ENCODE results near the gene RPGRIP1.

DNA sequence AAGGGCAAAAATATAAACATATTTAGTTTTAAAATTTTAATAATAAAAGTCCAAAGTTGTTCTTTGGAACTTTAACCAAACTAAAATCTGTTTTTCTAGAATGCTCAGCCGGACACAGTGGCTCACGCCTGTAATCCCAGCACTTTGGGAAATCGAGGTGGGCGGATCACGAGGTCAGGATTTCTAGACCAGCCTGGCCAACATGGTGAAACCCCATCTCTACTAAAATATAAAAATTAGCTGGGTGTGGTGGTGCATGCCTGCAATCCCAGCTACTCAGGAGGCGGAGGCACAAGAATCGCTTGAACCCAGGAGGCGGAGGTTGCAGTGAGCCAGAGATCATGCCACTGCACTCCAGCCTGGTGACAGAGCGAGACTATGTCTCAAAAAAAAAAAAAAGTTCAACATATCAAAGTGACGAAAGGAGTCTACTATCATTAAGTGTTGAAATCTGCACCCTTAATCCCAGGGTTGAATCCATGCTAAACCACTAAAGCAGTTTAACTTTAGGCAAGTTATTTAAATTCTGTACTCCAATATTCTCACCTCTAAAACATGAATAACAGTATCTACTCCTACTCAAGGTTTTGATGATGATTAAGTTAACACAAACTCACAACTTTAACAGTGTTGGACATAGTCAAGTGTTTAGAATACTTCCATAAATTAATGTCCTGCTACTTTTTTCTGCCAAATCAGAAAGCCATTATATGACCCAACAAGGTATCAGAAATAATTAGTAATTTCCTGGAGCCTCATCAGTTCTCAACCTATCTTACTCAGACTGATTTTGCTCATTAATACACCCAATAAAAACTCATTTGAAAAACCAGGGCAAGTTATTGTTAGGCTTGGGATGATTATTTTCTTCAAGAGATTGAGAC lies 21.6 kb upstream of the RPGRIP1 start:
- TF ChIP-seq, protein P1, sequence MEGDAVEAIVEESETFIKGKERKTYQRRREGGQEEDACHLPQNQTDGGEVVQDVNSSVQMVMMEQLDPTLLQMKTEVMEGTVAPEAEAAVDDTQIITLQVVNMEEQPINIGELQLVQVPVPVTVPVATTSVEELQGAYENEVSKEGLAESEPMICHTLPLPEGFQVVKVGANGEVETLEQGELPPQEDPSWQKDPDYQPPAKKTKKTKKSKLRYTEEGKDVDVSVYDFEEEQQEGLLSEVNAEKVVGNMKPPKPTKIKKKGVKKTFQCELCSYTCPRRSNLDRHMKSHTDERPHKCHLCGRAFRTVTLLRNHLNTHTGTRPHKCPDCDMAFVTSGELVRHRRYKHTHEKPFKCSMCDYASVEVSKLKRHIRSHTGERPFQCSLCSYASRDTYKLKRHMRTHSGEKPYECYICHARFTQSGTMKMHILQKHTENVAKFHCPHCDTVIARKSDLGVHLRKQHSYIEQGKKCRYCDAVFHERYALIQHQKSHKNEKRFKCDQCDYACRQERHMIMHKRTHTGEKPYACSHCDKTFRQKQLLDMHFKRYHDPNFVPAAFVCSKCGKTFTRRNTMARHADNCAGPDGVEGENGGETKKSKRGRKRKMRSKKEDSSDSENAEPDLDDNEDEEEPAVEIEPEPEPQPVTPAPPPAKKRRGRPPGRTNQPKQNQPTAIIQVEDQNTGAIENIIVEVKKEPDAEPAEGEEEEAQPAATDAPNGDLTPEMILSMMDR (IDR thresholded peaks at IDR 0.05), result no peak
- no peak for TF ChIP-seq EZH2 (IDR thresholded peaks at IDR 0.05; ENCODE audit: borderline replicate concordance, insufficient read depth, low read depth, low read length, poor library complexity, severe bottlenecking)
